Measurements from ENCODE around the gene DLAT.

The DLAT gene

GRCh38 chr11:112103446-112103845 is 78.2 kb downstream of the DLAT start:
- TF ChIP-seq TAF1 (IDR thresholded peaks at IDR 0.05; ENCODE audit: borderline replicate concordance, insufficient read depth, low read length): no peak
- TF ChIP-seq SIN3A (IDR thresholded peaks at IDR 0.05; ENCODE audit: borderline replicate concordance, insufficient read depth, low read length): no peak
- TF ChIP-seq FOXP2 (optimal IDR thresholded peaks at IDR 0.05; ENCODE audit: borderline replicate concordance, extremely low read depth, extremely low read length, insufficient read depth): no peak
- no peak for TF ChIP-seq POLR2AphosphoS5 (IDR thresholded peaks at IDR 0.05; ENCODE audit: low read depth, low read length)
- no peak for TF ChIP-seq REST (IDR thresholded peaks at IDR 0.05; ENCODE audit: insufficient read depth in 1 of 2, low read depth in 2 of 2, low read length in 2 of 2)

DNA sequence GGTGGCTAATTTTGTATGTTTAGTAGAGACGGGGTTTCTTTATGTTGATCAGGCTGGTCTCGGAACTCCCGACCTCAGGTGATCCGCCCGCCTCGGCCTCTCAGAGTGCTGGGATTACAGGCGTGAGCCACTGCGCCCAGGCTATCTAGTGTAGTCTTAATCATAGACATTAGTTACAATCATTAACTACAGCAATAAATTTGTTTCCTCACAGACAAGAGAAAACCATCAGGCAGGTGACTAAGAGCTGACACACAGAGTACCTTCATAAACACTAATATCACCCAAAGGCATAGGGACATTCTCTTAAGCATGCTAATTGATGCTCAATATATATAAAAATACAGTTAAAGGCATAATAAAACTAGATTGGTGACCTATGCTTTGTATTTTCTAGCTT is 80.9 kb downstream of the DLAT start:
- TF ChIP-seq SIN3A (IDR thresholded peaks at IDR 0.05; ENCODE audit: borderline replicate concordance, insufficient read depth, low read length): no peak
- no peak for TF ChIP-seq FOXP2 (optimal IDR thresholded peaks at IDR 0.05; ENCODE audit: borderline replicate concordance, extremely low read depth, extremely low read length, insufficient read depth)
- no peak for TF ChIP-seq REST (IDR thresholded peaks at IDR 0.05; ENCODE audit: insufficient read depth in 1 of 2, low read depth in 2 of 2, low read length in 2 of 2)
